Endodermal cell (in vitro differentiated cells): Measurements from ENCODE around the gene ATXN2. TPM values are rescaled to one million over a fixed set of nuclear protein-coding genes. Genes with fewer than 3 reads are reported as not detected.

Source experiments
- DNase-seq: peaks from one replicate; pipeline ENCODE4 v3.0.0-alpha.2; 2017
- H3K27ac ChIP-seq: 2 replicates; pipeline ENCODE4 v1.5.1; 2013; ENCODE audit warnings: mild to moderate bottlenecking, low read depth, low read length, moderate library complexity
- H3K27me3 ChIP-seq: 2 replicates; pipeline ENCODE4 v1.6.1; 2013; ENCODE audit warnings: mild to moderate bottlenecking, low read length, moderate library complexity; ENCODE audit not compliant: insufficient read depth, control insufficient read depth, poor library complexity, severe bottlenecking
- H3K36me3 ChIP-seq: 2 replicates; pipeline ENCODE4 v1.7.0; 2013; ENCODE audit warnings: mild to moderate bottlenecking, low read length, moderate library complexity; ENCODE audit not compliant: control insufficient read depth, insufficient read depth
- H3K4me1 ChIP-seq: one replicate; pipeline ENCODE4 v1.7.0; 2013; ENCODE audit warnings: low read length; ENCODE audit not compliant: control insufficient read depth, insufficient read depth
- H3K4me3 ChIP-seq: 2 replicates; pipeline ENCODE4 v1.5.1; 2013; ENCODE audit warnings: mild to moderate bottlenecking, low read length, moderate library complexity
- H3K9ac ChIP-seq: 2 replicates; pipeline ENCODE4 v1.6.1; 2013; ENCODE audit warnings: mild to moderate bottlenecking, low read length, moderate library complexity; ENCODE audit not compliant: poor library complexity, severe bottlenecking; ENCODE audit errors: extremely low read depth
- H3K9me3 ChIP-seq: 2 replicates; pipeline ENCODE4 v1.6.1; 2013; ENCODE audit warnings: mild to moderate bottlenecking, low read length, moderate library complexity; ENCODE audit not compliant: control insufficient read depth
- H3K27ac Mint-ChIP-seq: 2 replicates; pipeline ENCODE4 v1.8.0; 2020; ENCODE audit warnings: mixed read lengths
- H3K27me3 Mint-ChIP-seq: 2 replicates; pipeline ENCODE4 v1.8.0; 2021; ENCODE audit warnings: mild to moderate bottlenecking, mixed read lengths; ENCODE audit not compliant: insufficient read depth
- H3K36me3 Mint-ChIP-seq: 2 replicates; pipeline ENCODE4 v1.8.0; 2020; ENCODE audit warnings: low read depth, mixed read lengths
- H3K4me1 Mint-ChIP-seq: 2 replicates; pipeline ENCODE4 v1.8.0; 2020; ENCODE audit warnings: mixed read lengths
- H3K4me3 Mint-ChIP-seq: 2 replicates; pipeline ENCODE4 v1.8.0; 2020; ENCODE audit warnings: mild to moderate bottlenecking, moderate library complexity, mixed read lengths
- H3K9me3 Mint-ChIP-seq: 2 replicates; pipeline ENCODE4 v1.8.0; 2020; ENCODE audit warnings: mild to moderate bottlenecking, mixed read lengths
- CTCF ChIP-seq: fragments of 200-600 bp; sonication (generic); conservative IDR thresholded peaks from 2 replicates; pipeline ENCODE4 v1.5.0; 2021; ENCODE audit warnings: antibody characterized with exemption, mild to moderate bottlenecking
- WGBS, 2 experiments: methylation state at CpG; one replicate each; pipeline versions ENCODE4 v1.1.5 to v1.1.7; 2013; ENCODE audit warnings: missing lambda C conversion rate in 2 of 2, mixed read lengths in 1 of 2; ENCODE audit not compliant: insufficient coverage in 1 of 2, insufficient read length in 1 of 2; 5-methylcytosine and 5-hydroxymethylcytosine counted together
- total RNA-seq, 2 donors: library from RNA; stranded (reverse); fragmentation: NEBNext Ultra II Directional in 1 of 2; extraction: Animal tissue kit (Norgen Biotek cat#: 25700) in 1 of 2; gene quantifications; 2 replicates in 1 of 2; 3 replicates in 1 of 2; pipeline ENCODE4 v1.2.1, GENCODE V29; 2021

The ATXN2 gene
- total RNA-seq, 2 donors from 2014 or later = 85.7 to 87.3 TPM

GRCh38 chr12:111436811-111437210, 162.3 kb downstream of the ATXN2 start:
- WGBS, 2 experiments = 69 to 85% methylated on average over 2 to 3 of the region's 4 CpGs
- no peaks in the 10 kb centered on the region for H3K27me3 ChIP-seq
- H3K9me3 ChIP-seq = no peaks in the 10 kb centered on the region
- H3K9ac ChIP-seq = no peak overlapping the region
- no peak for TF ChIP-seq CTCF
- Mint-ChIP-seq H3K27ac (peak overlapping the region; percentile 77), H3K9me3 (no peaks in the 10 kb centered on the region), H3K36me3 (peaks cover 15% of the 10 kb centered on the region), H3K27me3 (no peaks in the 10 kb centered on the region), H3K4me3 (no peak overlapping the region), H3K4me1 (peaks cover 24% of the 10 kb centered on the region)
- no peak overlapping the region for H3K27ac ChIP-seq
- no peaks in the 10 kb centered on the region for H3K4me1 ChIP-seq
- H3K4me3 ChIP-seq = no peak overlapping the region
- no peaks in the 10 kb centered on the region for H3K36me3 ChIP-seq
- DNase-seq = peak; percentile 59

DNA sequence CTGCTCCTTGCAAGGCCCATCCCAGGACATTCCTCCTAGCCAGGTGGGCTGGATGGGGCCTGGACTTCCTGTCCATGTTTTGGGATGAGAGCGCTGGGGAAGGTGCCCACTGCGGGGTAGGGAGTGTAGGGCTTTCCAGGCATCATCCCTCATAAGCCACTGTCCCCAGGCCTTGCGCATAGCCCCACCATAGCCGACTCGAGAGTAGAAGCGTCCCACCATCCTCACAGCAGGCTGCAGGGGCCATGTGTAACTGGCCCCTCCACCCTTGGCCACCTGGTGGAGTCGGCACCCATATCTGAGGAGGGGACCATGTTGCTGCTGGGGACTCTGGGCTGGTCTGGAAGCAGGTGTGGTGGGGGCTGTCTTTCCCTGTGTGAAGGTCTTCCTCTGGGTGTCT, 162.8 kb downstream of the ATXN2 start:
- no peak for TF ChIP-seq CTCF
- Mint-ChIP-seq H3K27ac (peak overlapping the region; percentile 77), H3K27me3 (no peaks in the 10 kb centered on the region), H3K4me3 (no peak overlapping the region), H3K9me3 (no peaks in the 10 kb centered on the region), H3K4me1 (peaks cover 28% of the 10 kb centered on the region), H3K36me3 (peaks cover 10% of the 10 kb centered on the region)
- WGBS, 2 experiments = 93% methylated on average over 7 of the region's 7 CpGs; no CpG with 5 or more reads in 1 of the 2 experiments
- no peaks in the 10 kb centered on the region for H3K9me3 ChIP-seq
- DNase-seq = peak; percentile 58
- no peak overlapping the region for H3K9ac ChIP-seq
- H3K4me1 ChIP-seq = no peaks in the 10 kb centered on the region
- no peak overlapping the region for H3K27ac ChIP-seq
- no peak overlapping the region for H3K4me3 ChIP-seq
- no peaks in the 10 kb centered on the region for H3K27me3 ChIP-seq
- no peaks in the 10 kb centered on the region for H3K36me3 ChIP-seq

DNA sequence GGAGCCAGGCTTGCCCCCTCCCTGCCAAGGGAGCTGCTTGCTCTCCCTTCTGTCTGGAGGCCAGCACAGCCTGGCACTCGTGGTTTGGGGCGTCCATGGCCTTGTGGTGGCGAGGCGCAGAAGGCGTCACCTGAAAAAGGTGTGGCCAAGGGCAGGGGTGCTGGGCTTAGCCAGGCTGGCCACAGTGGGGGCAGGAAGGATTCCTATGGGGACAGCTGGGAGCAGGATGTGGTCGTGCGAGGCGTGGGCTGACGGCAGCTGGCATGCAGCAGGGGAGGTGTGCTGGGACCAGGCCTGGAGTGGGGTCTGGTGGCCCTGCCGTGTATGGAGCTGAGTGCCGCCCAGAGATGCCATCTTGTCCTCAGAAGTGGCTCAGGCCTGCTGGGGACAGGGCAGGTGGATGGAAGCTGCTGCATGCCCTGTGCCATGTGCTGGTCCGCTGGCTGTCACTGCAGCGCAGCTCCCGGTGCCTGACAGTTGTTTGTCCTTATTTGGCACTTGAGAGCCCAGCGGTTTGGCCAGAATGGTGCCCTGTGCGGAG, 163.4 kb downstream of the ATXN2 start:
- 91 to 97% methylated on average over 9 to 15 of the region's 16 CpGs for WGBS, 2 experiments
- Histone ChIP-seq H3K4me1 (no peaks in the 10 kb centered on the region), H3K9ac (no peak overlapping the region), H3K4me3 (no peak overlapping the region), H3K9me3 (no peaks in the 10 kb centered on the region), H3K27ac (no peak overlapping the region), H3K36me3 (no peaks in the 10 kb centered on the region), H3K27me3 (no peaks in the 10 kb centered on the region)
- peaks cover 32% of the 10 kb centered on the region for H3K4me1 Mint-ChIP-seq
- H3K27ac Mint-ChIP-seq = peak overlapping the region; percentile 55
- TF ChIP-seq CTCF = no peak
- peaks cover 8% of the 10 kb centered on the region for H3K36me3 Mint-ChIP-seq
- no peaks in the 10 kb centered on the region for H3K27me3 Mint-ChIP-seq
- H3K9me3 Mint-ChIP-seq = no peaks in the 10 kb centered on the region
- peak; percentile 61 for DNase-seq
- H3K4me3 Mint-ChIP-seq = no peak overlapping the region
